H1 (cell line): Measurements from ENCODE around the gene STX16. TPM values are rescaled to one million over a fixed set of nuclear protein-coding genes. Genes with fewer than 3 reads are reported as not detected.

Experiments
- CTCF ChIA-PET: fragments of 300-600 bp; sonication (Branson Sonifier 250); formaldehyde crosslinking; loops from one replicate; lab custom pipeline; 2021; ENCODE audit not compliant: partially characterized antibody; lab: Charles Lee
- POLR2A ChIA-PET: fragments of 300-600 bp; sonication (Branson Sonifier 250); formaldehyde crosslinking; loops from one replicate; lab custom pipeline; 2021; ENCODE audit warnings: inconsistent platforms; ENCODE audit not compliant: partially characterized antibody; lab: Charles Lee
- DNase-seq, 2 experiments: peaks; one replicate each; pipeline versions ENCODE4 v3.0.0 to v3.0.0-alpha.2; 2010 to 2022; ENCODE audit warnings: low spot score in 2 of 2, low read depth in 1 of 2, mixed read lengths in 1 of 2
- FAIRE-seq: peaks from 2 replicates; lab custom pipeline; 2011; peaks lifted over from hg19 to GRCh38; lab: Jason Lieb, UNC
- H2AFZ ChIP-seq: 2 replicates; pipeline ENCODE4 v1.8.1; 2012; ENCODE audit warnings: low read length, inconsistent platforms
- H2AK5ac ChIP-seq: 2 replicates; pipeline ENCODE4 v1.6.1; 2013; ENCODE audit warnings: low read depth, low read length
- H2BK120ac ChIP-seq: replicated peaks from 2 replicates; pipeline ENCODE3; 2013; ENCODE audit warnings: low read depth, low read length, inconsistent platforms
- H2BK12ac ChIP-seq: 2 replicates; pipeline ENCODE4 v1.6.1; 2013; ENCODE audit warnings: low read depth, low read length
- H2BK15ac ChIP-seq: 2 replicates; pipeline ENCODE4 v1.6.1; 2013; ENCODE audit warnings: low read length
- H2BK20ac ChIP-seq: 2 replicates; pipeline ENCODE4 v1.6.1; 2013; ENCODE audit warnings: low read length
- H2BK5ac ChIP-seq: 2 replicates; pipeline ENCODE4 v1.6.1; 2013; ENCODE audit warnings: low read depth, low read length
- H3K14ac ChIP-seq: 2 replicates; pipeline ENCODE4 v1.6.1; 2013; ENCODE audit warnings: inconsistent platforms; ENCODE audit not compliant: insufficient read length
- H3K18ac ChIP-seq: 2 replicates; pipeline ENCODE4 v1.6.1; 2013; ENCODE audit warnings: low read length; ENCODE audit errors: extremely low read depth
- H3K23ac ChIP-seq: 2 replicates; pipeline ENCODE4 v1.6.1; 2013; ENCODE audit warnings: inconsistent platforms; ENCODE audit not compliant: insufficient read length
- H3K23me2 ChIP-seq: 2 replicates; pipeline ENCODE4 v1.6.1; 2013; ENCODE audit warnings: low read depth, low read length
- H3K27ac ChIP-seq: 2 replicates; pipeline ENCODE4 v1.6.1; 2011; ENCODE audit warnings: low read depth, low read length, inconsistent platforms
- H3K27me3 ChIP-seq, 4 experiments: replicated peaks in 1 of 4; 1 replicate in 1 of 4; 2 replicates in 3 of 4; pipeline versions ENCODE4 v1.6.1 to v1.8.1; 2011 to 2013; ENCODE audit warnings: low read length in 3 of 4, mild to moderate bottlenecking in 3 of 4, inconsistent platforms in 2 of 4, mixed read lengths in 2 of 4, moderate library complexity in 1 of 4; ENCODE audit not compliant: control insufficient read depth in 3 of 4, insufficient read depth in 3 of 4; ENCODE audit errors: extremely low read depth in 1 of 4
- H3K36me3 ChIP-seq, 4 experiments: 2 replicates each; pipeline versions ENCODE4 v1.6.1 to v1.8.1; 2011 to 2013; ENCODE audit warnings: mild to moderate bottlenecking in 4 of 4, low read length in 3 of 4, moderate library complexity in 2 of 4, control low read depth in 1 of 4, inconsistent platforms in 1 of 4; ENCODE audit not compliant: insufficient read depth in 4 of 4, control insufficient read depth in 2 of 4
- H3K4ac ChIP-seq: replicated peaks from 2 replicates; pipeline ENCODE3; 2013; ENCODE audit warnings: low read length, low read depth, mixed read lengths, inconsistent platforms; ENCODE audit not compliant: insufficient read length
- H3K4me1 ChIP-seq, 4 experiments: replicated peaks in 1 of 4; 1 replicate in 1 of 4; 2 replicates in 3 of 4; pipeline versions ENCODE4 v1.6.1 to v1.8.1; 2011 to 2013; ENCODE audit warnings: low read length in 3 of 4, inconsistent platforms in 2 of 4, mixed read lengths in 1 of 4; ENCODE audit not compliant: insufficient read depth in 4 of 4, control insufficient read depth in 3 of 4
- H3K4me2 ChIP-seq, 2 experiments: 2 replicates each; pipeline versions ENCODE4 v1.6.1 to v1.8.1; 2011 to 2013; ENCODE audit warnings: low read depth in 2 of 2, low read length in 2 of 2, control low read depth in 1 of 2, inconsistent platforms in 1 of 2, mild to moderate bottlenecking in 1 of 2; ENCODE audit not compliant: insufficient read depth in 1 of 2
- H3K4me3 ChIP-seq, 4 experiments: fragments of 200-600, 300-600 bp in 1 of 4; sonication (generic), shearing (Covaris generic), sonication (Bioruptor Twin) in 1 of 4; 2 replicates each; pipeline versions ENCODE4 v1.5.1 to v1.8.1; 2011 to 2016; ENCODE audit warnings: low read length in 4 of 4, low read depth in 3 of 4, control low read depth in 2 of 4, inconsistent platforms in 2 of 4, mild to moderate bottlenecking in 2 of 4, mixed read lengths in 1 of 4, moderate library complexity in 1 of 4; ENCODE audit not compliant: insufficient read depth in 2 of 4; ENCODE audit errors: extremely low read depth in 1 of 4
- H3K56ac ChIP-seq: replicated peaks from 2 replicates; pipeline ENCODE3; 2013; ENCODE audit warnings: low read depth, mild to moderate bottlenecking, mixed read lengths, low read length, inconsistent platforms; ENCODE audit not compliant: insufficient read length
- H3K79me1 ChIP-seq: 2 replicates; pipeline ENCODE4 v1.6.1; 2013; ENCODE audit warnings: low read depth, low read length, control low read depth
- H3K79me2 ChIP-seq, 2 experiments: 2 replicates each; pipeline versions ENCODE4 v1.6.1 to v1.8.1; 2012 to 2013; ENCODE audit warnings: low read length in 2 of 2, mild to moderate bottlenecking in 2 of 2, inconsistent platforms in 1 of 2; ENCODE audit not compliant: insufficient read depth in 2 of 2, control insufficient read depth in 1 of 2
- H3K9ac ChIP-seq, 4 experiments: replicated peaks in 1 of 4; 1 replicate in 1 of 4; 2 replicates in 3 of 4; pipeline versions ENCODE4 v1.6.1 to v1.8.1; 2011 to 2013; ENCODE audit warnings: low read depth in 3 of 4, low read length in 3 of 4, control low read depth in 2 of 4, mild to moderate bottlenecking in 2 of 4, moderate library complexity in 2 of 4, inconsistent platforms in 1 of 4; ENCODE audit errors: extremely low read depth in 1 of 4
- H3K9me3 ChIP-seq, 2 experiments: 2 replicates each; pipeline versions ENCODE4 v1.6.1 to v1.8.1; 2012 to 2013; ENCODE audit warnings: mild to moderate bottlenecking in 2 of 2, moderate library complexity in 2 of 2, control low read depth in 1 of 2, inconsistent platforms in 1 of 2, low read depth in 1 of 2, low read length in 1 of 2, mixed read lengths in 1 of 2; ENCODE audit not compliant: insufficient read depth in 2 of 2
- H4K20me1 ChIP-seq, 2 experiments: replicated peaks in 1 of 2; 2 replicates each; pipeline versions ENCODE3 to v1.8.1; 2011 to 2013; ENCODE audit warnings: inconsistent platforms in 2 of 2, low read length in 2 of 2, mild to moderate bottlenecking in 1 of 2; ENCODE audit not compliant: insufficient read depth in 2 of 2, control insufficient read depth in 1 of 2
- H4K5ac ChIP-seq: 2 replicates; pipeline ENCODE4 v1.6.1; 2013; ENCODE audit warnings: low read length, low read depth, mixed read lengths, inconsistent platforms; ENCODE audit not compliant: insufficient read length
- H4K8ac ChIP-seq: 2 replicates; pipeline ENCODE4 v1.8.0; 2013; ENCODE audit warnings: mild to moderate bottlenecking, moderate library complexity, low read length, inconsistent platforms; ENCODE audit not compliant: insufficient read depth; ENCODE audit errors: extremely low read depth
- H4K91ac ChIP-seq: replicated peaks from 2 replicates; pipeline ENCODE3; 2013; ENCODE audit warnings: low read length, mixed read lengths, inconsistent platforms; ENCODE audit not compliant: insufficient read length
- NRF1 ChIP-seq: IDR thresholded peaks from 2 replicates; pipeline ENCODE4 v1.6.1; 2011; ENCODE audit warnings: mild to moderate bottlenecking, low read depth, low read length, improper control_type of control experiment
- POU5F1 ChIP-seq: IDR thresholded peaks from 2 replicates; pipeline ENCODE4 v1.6.1; 2011; ENCODE audit warnings: low read depth, mild to moderate bottlenecking, low read length, moderate library complexity
- RAD21 ChIP-seq, 2 experiments: IDR thresholded peaks in 1 of 2; conservative IDR thresholded peaks in 1 of 2; 2 replicates each; pipeline ENCODE4 v1.6.1; 2011; ENCODE audit warnings: low read depth in 2 of 2, low read length in 2 of 2, improper control_type of control experiment in 1 of 2, inconsistent platforms in 1 of 2, mild to moderate bottlenecking in 1 of 2, moderate library complexity in 1 of 2
- WGBS, 2 experiments: shearing (Covaris generic) in 1 of 2; methylation state at CpG; one replicate each; pipeline versions ENCODE4 v1.1.6 to v1.1.7; 2013 to 2015; ENCODE audit warnings: low lambda C conversion rate in 2 of 2, mixed read lengths in 2 of 2, inconsistent platforms in 1 of 2, low coverage in 1 of 2, missing lambda C conversion rate in 1 of 2; ENCODE audit not compliant: insufficient replicate concordance in 2 of 2, insufficient coverage in 1 of 2, insufficient read length in 1 of 2; ENCODE audit errors: extremely low coverage in 1 of 2, missing lambda C conversion rate in 1 of 2; 5-methylcytosine and 5-hydroxymethylcytosine counted together
- polyA plus RNA-seq, 7 experiments: library from polyadenylated mRNA; depleted of rRNA in 3 of 7; stranded (reverse) in 5 of 7; unstranded in 2 of 7; fragments of >200 nt in 5 of 7; fragments of 200-250 nt in 2 of 7; gene quantifications; 1 replicate in 5 of 7; 2 replicates in 1 of 7; 4 replicates in 1 of 7; pipeline versions ENCODE4 v1.2.1 to v1.2.3, GENCODE V29; 2011 to 2013; ENCODE audit warnings: missing spikeins in 2 of 7, mixed read lengths in 2 of 7
- total RNA-seq: library from RNA; stranded (reverse); fragmentation: NEBNext Ultra II Directional; extraction: Animal tissue kit (Norgen Biotek cat#: 25700); gene quantifications from 2 replicates; pipeline ENCODE4 v1.2.1, GENCODE V29; 2021
- TF ChIP-seq, protein P1 (sequence below), 3 experiments: IDR thresholded peaks; 1 replicate in 2 of 3; 2 replicates in 1 of 3; pipeline versions ENCODE4 v1.5.1 to v1.6.1; 2011; ENCODE audit warnings: low read length in 3 of 3, mild to moderate bottlenecking in 3 of 3, inconsistent platforms in 2 of 3, low read depth in 1 of 3, moderate library complexity in 1 of 3; ENCODE audit not compliant: insufficient read depth in 1 of 3; ENCODE audit errors: control extremely low read depth in 1 of 3

Gene STX16
- total and polyA plus RNA-seq, 2 of the 8 experiments (the other 6 are each of a cell fraction or from before 2014, with no cell fraction given), result 45.2 to 61.6 TPM

DNA sequence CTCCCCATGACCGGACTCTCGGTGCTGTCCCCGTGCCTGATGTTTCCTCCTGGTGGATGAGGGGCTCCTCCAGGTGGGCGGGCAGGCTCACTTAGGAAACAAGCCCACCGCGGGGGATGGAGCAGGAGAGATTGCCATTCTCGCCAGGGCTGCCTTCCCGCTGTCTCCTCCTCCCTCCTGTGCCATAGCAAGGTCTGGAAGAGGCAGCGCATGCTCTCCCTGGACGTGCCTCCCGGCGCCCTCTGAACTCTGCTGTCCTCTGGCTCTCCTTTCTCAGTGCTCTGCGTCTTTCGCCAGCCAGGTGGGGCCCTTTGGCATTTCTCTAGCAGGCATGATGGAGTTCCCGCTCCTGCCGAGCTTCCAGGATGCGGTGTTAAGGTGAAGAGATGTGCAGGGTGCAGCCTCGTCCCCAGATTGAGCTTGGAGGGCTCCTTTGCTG is 24.1 kb downstream of the STX16 start:
- DNase-seq, result no peak
- Histone ChIP-seq H3K18ac (no peak overlapping the region), H3K23ac (no peak overlapping the region), H3K27me3 (no peaks in the 10 kb centered on the region), H4K5ac (no peak overlapping the region), H3K27ac (no peak overlapping the region), H2AK5ac (peak overlapping the region; percentile 61; the same call in 1 of the 2 replicates), H2AFZ (no peak overlapping the region), H3K4me1 (peaks cover 9 to 17% (median 13%) of the 10 kb centered on the region in 4 experiments), H2BK20ac (no peak overlapping the region), H3K79me2 (peaks cover 0 to 6% of the 10 kb centered on the region in 2 experiments; a peak in 2 of 4 replicates), H4K91ac (peak overlapping the region; percentile 29), H2BK120ac (no peak overlapping the region), H2BK5ac (0 out of 2 replicates have a peak overlapping the region, but pooled peaks have one; percentile 47), H3K9ac (no peak overlapping the region), H4K20me1 (no peaks in the 10 kb centered on the region), H4K8ac (no peak overlapping the region; the same call in 1 of the 2 replicates), H3K14ac (no peak overlapping the region), H3K9me3 (no peaks in the 10 kb centered on the region), H3K23me2 (0 out of 2 replicates have a peak, but pooled peaks cover 2% of the 10 kb centered on the region), H3K4me2 (no peak overlapping the region), H3K36me3 (peaks cover 18 to 77% (median 35%) of the 10 kb centered on the region in 4 experiments), H3K4ac (no peak overlapping the region), H3K79me1 (no peaks in the 10 kb centered on the region; the same call in none of the 2 replicates), H2BK15ac (no peak overlapping the region), H3K56ac (no peak overlapping the region), H3K4me3 (no peak overlapping the region), H2BK12ac (peak overlapping the region; percentile 2; the same call in 1 of the 2 replicates)
- WGBS, 2 experiments, result 82% methylated on average over 13 of the region's 18 CpGs; no CpG with 5 or more reads in 1 of the 2 experiments
- no peak for FAIRE-seq
- POLR2A ChIA-PET, result interaction anchor here (1.3 to 15.3 kb wide), 4 partner anchors 9 to 36 kb away, joined by 3 to 242 read pairs (median 16); partner anchors contain the start of genes NPEPL1 and STX16
- TF ChIP-seq POU5F1 (no peak), NRF1 (no peak), RAD21 (IDR thresholded peaks at IDR 0.05 in 1 of 2, conservative IDR thresholded peaks at IDR 0.05 in 1 of 2; ENCODE audit: low read depth in 2 of 2, low read length in 2 of 2) (peak in 1 of 2 experiments; percentile 0; a peak in 1 of 4 replicates)
- TF ChIP-seq, protein P1, sequence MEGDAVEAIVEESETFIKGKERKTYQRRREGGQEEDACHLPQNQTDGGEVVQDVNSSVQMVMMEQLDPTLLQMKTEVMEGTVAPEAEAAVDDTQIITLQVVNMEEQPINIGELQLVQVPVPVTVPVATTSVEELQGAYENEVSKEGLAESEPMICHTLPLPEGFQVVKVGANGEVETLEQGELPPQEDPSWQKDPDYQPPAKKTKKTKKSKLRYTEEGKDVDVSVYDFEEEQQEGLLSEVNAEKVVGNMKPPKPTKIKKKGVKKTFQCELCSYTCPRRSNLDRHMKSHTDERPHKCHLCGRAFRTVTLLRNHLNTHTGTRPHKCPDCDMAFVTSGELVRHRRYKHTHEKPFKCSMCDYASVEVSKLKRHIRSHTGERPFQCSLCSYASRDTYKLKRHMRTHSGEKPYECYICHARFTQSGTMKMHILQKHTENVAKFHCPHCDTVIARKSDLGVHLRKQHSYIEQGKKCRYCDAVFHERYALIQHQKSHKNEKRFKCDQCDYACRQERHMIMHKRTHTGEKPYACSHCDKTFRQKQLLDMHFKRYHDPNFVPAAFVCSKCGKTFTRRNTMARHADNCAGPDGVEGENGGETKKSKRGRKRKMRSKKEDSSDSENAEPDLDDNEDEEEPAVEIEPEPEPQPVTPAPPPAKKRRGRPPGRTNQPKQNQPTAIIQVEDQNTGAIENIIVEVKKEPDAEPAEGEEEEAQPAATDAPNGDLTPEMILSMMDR (IDR thresholded peaks at IDR 0.05; ENCODE audit: control extremely low read depth in 1 of 3, insufficient read depth in 1 of 3, low read depth in 1 of 3, low read length in 3 of 3), result peak in 1 of 3 experiments; percentile 5; a peak in 1 of 4 replicates
- CTCF ChIA-PET, result interaction anchor here (0.8 to 2.1 kb wide), 2 partner anchors 29 to 194 kb away, joined by 3 to 6 read pairs; no protein-coding TSS in a partner anchor
